CD14-positive monocyte (primary cell): ENCODE data around the gene RPL31. TPM values are rescaled to one million over a fixed set of nuclear protein-coding genes. Genes with fewer than 3 reads are reported as not detected.

ENCODE experiments used
- DNase-seq, 3 donors: peaks; one replicate each; pipeline ENCODE4 v3.0.0-alpha.2; 2011 to 2022
- H2AFZ ChIP-seq: 2 replicates; pipeline ENCODE4 v1.6.0; 2012; ENCODE audit warnings: mild to moderate bottlenecking, low read depth, low read length, inconsistent platforms; ENCODE audit not compliant: insufficient read depth, poor library complexity, severe bottlenecking
- H3K27ac ChIP-seq, 2 donors: 1 replicate in 1 of 2; 2 replicates in 1 of 2; pipeline ENCODE4 v1.5.1; 2012 to 2013; ENCODE audit warnings: low read length in 2 of 2, control low read depth in 1 of 2, inconsistent platforms in 1 of 2, low read depth in 1 of 2, mild to moderate bottlenecking in 1 of 2
- H3K27me3 ChIP-seq, 2 donors: one replicate each; pipeline versions ENCODE4 v1.6.0 to v1.6.1; 2011 to 2013; ENCODE audit warnings: low read length in 2 of 2; ENCODE audit not compliant: control insufficient read depth in 2 of 2, insufficient read depth in 2 of 2
- H3K36me3 ChIP-seq, 2 donors: replicated peaks in 1 of 2; 1 replicate in 1 of 2; 2 replicates in 1 of 2; pipeline versions ENCODE4 v1.5.1 to v1.6.1; 2012 to 2013; ENCODE audit warnings: low read length in 2 of 2, control low read depth in 1 of 2, inconsistent platforms in 1 of 2, mild to moderate bottlenecking in 1 of 2; ENCODE audit not compliant: insufficient read depth in 2 of 2, control insufficient read depth in 1 of 2
- H3K4me1 ChIP-seq, 2 donors: 1 replicate in 1 of 2; 2 replicates in 1 of 2; pipeline versions ENCODE4 v1.5.1 to v1.6.1; 2012 to 2013; ENCODE audit warnings: low read length in 2 of 2, control low read depth in 1 of 2, inconsistent platforms in 1 of 2, mild to moderate bottlenecking in 1 of 2, moderate library complexity in 1 of 2; ENCODE audit not compliant: insufficient read depth in 2 of 2, control insufficient read depth in 1 of 2
- H3K4me2 ChIP-seq: replicated peaks from 2 replicates; pipeline ENCODE3; 2012; ENCODE audit warnings: low read length, moderate library complexity, mild to moderate bottlenecking; ENCODE audit not compliant: poor library complexity, severe bottlenecking; ENCODE audit errors: extremely low read depth
- H3K4me3 ChIP-seq, 3 experiments: fragments of 200-600 bp in 1 of 3; sonication (generic) in 1 of 3; replicated peaks in 1 of 3; 1 replicate in 2 of 3; 2 replicates in 1 of 3; pipeline ENCODE4 v1.5.1; 2011 to 2013; ENCODE audit warnings: low read length in 3 of 3, mild to moderate bottlenecking in 3 of 3, control low read depth in 2 of 3, low read depth in 2 of 3, inconsistent platforms in 1 of 3, moderate library complexity in 1 of 3
- H3K79me2 ChIP-seq: 2 replicates; pipeline ENCODE4 v1.6.0; 2012; ENCODE audit warnings: mild to moderate bottlenecking, control low read depth, inconsistent platforms, low read length, moderate library complexity; ENCODE audit not compliant: insufficient read depth
- H3K9ac ChIP-seq: 2 replicates; pipeline ENCODE4 v1.6.0; 2017; ENCODE audit warnings: low read length, mild to moderate bottlenecking; ENCODE audit not compliant: insufficient read depth, poor library complexity, severe bottlenecking
- H3K9me3 ChIP-seq, 2 donors: replicated peaks in 1 of 2; 1 replicate in 1 of 2; 2 replicates in 1 of 2; pipeline versions ENCODE4 v1.5.1 to v1.6.1; 2012 to 2013; ENCODE audit warnings: low read length in 2 of 2, control low read depth in 1 of 2; ENCODE audit not compliant: control insufficient read depth in 1 of 2, insufficient read depth in 1 of 2
- H4K20me1 ChIP-seq: 2 replicates; pipeline ENCODE4 v1.6.0; 2012; ENCODE audit warnings: mild to moderate bottlenecking, low read length, control low read depth, moderate library complexity; ENCODE audit not compliant: insufficient read depth
- H3K27ac Mint-ChIP-seq, 7 donors: one replicate each; pipeline ENCODE4 v1.8.0; 2020; ENCODE audit warnings: mild to moderate bottlenecking in 7 of 7, mixed read lengths in 7 of 7, moderate library complexity in 6 of 7, inconsistent platforms in 2 of 7
- H3K27me3 Mint-ChIP-seq, 3 donors: one replicate each; pipeline ENCODE4 v1.8.0; 2021 to 2022; ENCODE audit warnings: low read depth in 3 of 3, mild to moderate bottlenecking in 3 of 3, mixed read lengths in 3 of 3, moderate library complexity in 3 of 3, inconsistent platforms in 1 of 3
- H3K36me3 Mint-ChIP-seq, 2 donors: one replicate each; pipeline ENCODE4 v1.8.0; 2020; ENCODE audit warnings: mixed read lengths in 2 of 2, inconsistent platforms in 1 of 2, mild to moderate bottlenecking in 1 of 2
- H3K4me1 Mint-ChIP-seq: one replicate; pipeline ENCODE4 v1.8.0; 2020; ENCODE audit warnings: mild to moderate bottlenecking, mixed read lengths
- H3K4me3 Mint-ChIP-seq, 2 donors: one replicate each; pipeline ENCODE4 v1.8.0; 2020; ENCODE audit warnings: mild to moderate bottlenecking in 2 of 2, mixed read lengths in 2 of 2, moderate library complexity in 1 of 2
- H3K9me3 Mint-ChIP-seq, 7 donors: one replicate each; pipeline ENCODE4 v1.8.0; 2020 to 2022; ENCODE audit warnings: mixed read lengths in 7 of 7, mild to moderate bottlenecking in 6 of 7, moderate library complexity in 6 of 7, inconsistent platforms in 2 of 7
- CTCF ChIP-seq: fragments of 200-600 bp; IDR thresholded peaks from one replicate; pipeline ENCODE4 v1.8.0; 2022; ENCODE audit warnings: antibody characterized with exemption, mild to moderate bottlenecking
- WGBS: methylation state at CpG from one replicate; pipeline ENCODE4 v1.1.5; 2013; ENCODE audit warnings: missing lambda C conversion rate; ENCODE audit not compliant: insufficient coverage; 5-methylcytosine and 5-hydroxymethylcytosine counted together
- intact Hi-C, 2 donors: fragments of 100-400 bp; cut with micrococcal nuclease; formaldehyde crosslinking; loops; one replicate each; pipeline versions ENCODE4 v1.15.0 to v1.15.1; 2023
- polyA plus RNA-seq, 3 donors: library from polyadenylated mRNA; depleted of rRNA in 1 of 3; unstranded in 2 of 3; stranded (reverse) in 1 of 3; fragments of 300-500 nt in 2 of 3; fragments of >200 nt in 1 of 3; fragmentation: Illumina TruSeq in 2 of 3; gene quantifications; 1 replicate in 2 of 3; 2 replicates in 1 of 3; pipeline ENCODE4 v1.2.3, GENCODE V29; 2012 to 2021

RPL31 gene
- polyA plus RNA-seq, 3 donors: 1,537 to 2,299 (median 1,998) TPM

GRCh38 chr2:100955226-100955625 lies 46.9 kb upstream of the RPL31 start:
- H3K4me3 Mint-ChIP-seq: no peak overlapping the region
- peaks cover 1 to 7% (median 2%) of the 10 kb centered on the region in 3 donors for H3K27me3 Mint-ChIP-seq
- no peaks in the 10 kb centered on the region for H4K20me1 ChIP-seq
- H3K9me3 Mint-ChIP-seq: peaks cover 0 to 5% (median 0%) of the 10 kb centered on the region in 7 donors
- no CpG with 5 or more reads among the region's 4 CpGs for WGBS
- no peak overlapping the region for H2AFZ ChIP-seq
- no peak for DNase-seq
- H3K4me1 ChIP-seq: no peaks in the 10 kb centered on the region
- peaks cover under 1% of the 10 kb centered on the region for H3K4me1 Mint-ChIP-seq
- intact Hi-C loops: no loop called here
- no peak for TF ChIP-seq CTCF
- no peaks in the 10 kb centered on the region for H3K79me2 ChIP-seq
- H3K4me3 ChIP-seq: no peak overlapping the region
- no peak overlapping the region for H3K4me2 ChIP-seq
- H3K27me3 ChIP-seq: peaks cover 0 to 2% of the 10 kb centered on the region in 2 donors
- no peaks in the 10 kb centered on the region for H3K36me3 ChIP-seq
- H3K9ac ChIP-seq: no peak overlapping the region
- H3K9me3 ChIP-seq: no peaks in the 10 kb centered on the region
- H3K27ac Mint-ChIP-seq: no peak overlapping the region
- H3K27ac ChIP-seq: no peak overlapping the region
- no peaks in the 10 kb centered on the region for H3K36me3 Mint-ChIP-seq

DNA sequence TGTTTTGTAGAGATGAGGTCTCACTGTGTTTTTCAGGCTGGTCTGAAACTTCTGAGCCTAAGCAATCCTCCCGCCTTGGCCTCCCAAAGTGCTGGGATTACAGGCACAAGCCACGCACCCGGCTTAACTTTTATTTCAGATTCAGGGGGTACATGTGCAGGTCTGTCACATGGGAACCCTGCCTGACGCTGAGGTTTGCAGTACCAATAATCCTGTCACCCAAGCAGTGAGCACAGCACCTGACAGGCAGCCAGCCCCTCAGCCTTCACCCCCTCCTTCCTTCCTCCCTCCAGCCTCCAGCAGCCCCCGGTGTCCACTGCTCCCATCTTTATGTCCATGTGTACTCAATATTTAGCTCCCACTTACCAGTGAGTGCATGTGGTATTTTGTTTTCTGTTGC lies 46.0 kb upstream of the RPL31 start:
- H3K9ac ChIP-seq: no peak overlapping the region
- no peak overlapping the region for H3K27ac ChIP-seq
- H3K27me3 ChIP-seq: peaks cover 0 to 2% of the 10 kb centered on the region in 2 donors
- H3K4me2 ChIP-seq: no peak overlapping the region
- peaks cover 1 to 7% (median 2%) of the 10 kb centered on the region in 3 donors for H3K27me3 Mint-ChIP-seq
- intact Hi-C loops: no loop called here
- no peak overlapping the region for H3K4me3 ChIP-seq
- TF ChIP-seq CTCF: no peak
- H3K4me1 Mint-ChIP-seq: no peaks in the 10 kb centered on the region
- no peaks in the 10 kb centered on the region for H3K36me3 Mint-ChIP-seq
- no peaks in the 10 kb centered on the region for H4K20me1 ChIP-seq
- no peak overlapping the region for H3K27ac Mint-ChIP-seq
- peaks cover 0 to 5% (median 0%) of the 10 kb centered on the region in 7 donors for H3K9me3 Mint-ChIP-seq
- no peaks in the 10 kb centered on the region for H3K9me3 ChIP-seq
- DNase-seq: no peak
- H2AFZ ChIP-seq: no peak overlapping the region
- 98% methylated on average over 5 of the region's 5 CpGs for WGBS
- no peaks in the 10 kb centered on the region for H3K79me2 ChIP-seq
- no peaks in the 10 kb centered on the region for H3K4me1 ChIP-seq
- no peaks in the 10 kb centered on the region for H3K36me3 ChIP-seq
- H3K4me3 Mint-ChIP-seq: no peak overlapping the region
